ENCODE measurements around the gene ARMC7. TPM values are rescaled to one million over a fixed set of nuclear protein-coding genes. Genes with fewer than 3 reads are reported as not detected.

The ARMC7 gene
- total and polyA plus RNA-seq, 10 of the 15 experiments (the other 5 are each of a cell fraction or from before 2014, with no cell fraction given): 1.5 to 19.8 (median 6.3) TPM

GRCh38 chr17:75079023-75079373 lies 30.8 kb upstream of the ARMC7 start:
- Histone ChIP-seq H3K9me3 (replicated peaks; ENCODE audit: control insufficient read depth, insufficient read depth, low read length) (no peaks in the 10 kb centered on the region), H2AFZ (ENCODE audit: control insufficient read depth, low read depth, low read length) (peak overlapping the region; percentile 15), H3K27ac (ENCODE audit: control insufficient read depth, insufficient read depth) (peak overlapping the region; percentile 64), H3K4me3 (no peak overlapping the region), H3K4me1 (ENCODE audit: control insufficient read depth, insufficient read depth, low read length) (peaks cover 30% of the 10 kb centered on the region), H3K79me2 (ENCODE audit: control insufficient read depth, insufficient read depth, low read length) (no peaks in the 10 kb centered on the region), H3K9ac (ENCODE audit: control insufficient read depth, insufficient read depth, low read length) (peak overlapping the region; percentile 79; the same call in 1 of the 2 replicates), H4K20me1 (ENCODE audit: control insufficient read depth, insufficient read depth) (no peaks in the 10 kb centered on the region), H3K27me3 (replicated peaks in 1 of 2; ENCODE audit: control insufficient read depth in 2 of 2, insufficient read depth in 2 of 2, low read length in 1 of 2) (no peaks in the 10 kb centered on the region), H3K36me3 (ENCODE audit: control insufficient read depth in 2 of 2, insufficient read depth in 2 of 2, low read length in 1 of 2) (no peaks in the 10 kb centered on the region), H3K4me2 (ENCODE audit: control insufficient read depth, insufficient read depth) (peak overlapping the region; percentile 56; the same call in 1 of the 2 replicates)
- SMC1A ChIA-PET (ENCODE audit: uncharacterized antibody, unreplicated experiment): interaction anchor here (0.9 to 2.3 kb wide), 4 partner anchors 10 to 35 kb away, joined by 3 to 13 read pairs (median 6); partner anchors contain the start of gene SLC16A5
- intact Hi-C loops (cut with micrococcal nuclease; ENCODE audit: unreplicated experiment) (no loop called here), in situ Hi-C loops (cut with MboI) (no loop called here)
- TSS peak; percentile 71 for BruUV-seq (replicated peaks)
- TF ChIP-seq BHLHE40 (IDR thresholded peaks at IDR 0.05; ENCODE audit: borderline replicate concordance in 1 of 2, low read depth in 2 of 2, low read length in 1 of 2) (no peak), TCF7 (IDR thresholded peaks at IDR 0.05; ENCODE audit: borderline replicate concordance) (no peak), NKRF (conservative IDR thresholded peaks at IDR 0.05) (0 out of 2 replicates have a peak, but pooled peaks have one; percentile 13)
- no peak for FAIRE-seq
- peak; percentile 16 for ATAC-seq
- POLR2A ChIA-PET: interaction anchor here (0.6 to 3.9 kb wide), 6 partner anchors 9 to 76 kb away, joined by 3 to 15 read pairs (median 4); partner anchors contain the start of genes ARMC7, JPT1 and SLC16A5
- WGBS (ENCODE audit: insufficient coverage, insufficient replicate concordance, low lambda C conversion rate, missing lambda C conversion rate): 93% methylated on average over 8 of the region's 8 CpGs
- CTCF ChIA-PET: interaction anchor here (1.0 to 7.6 kb wide), 8 partner anchors 9 to 118 kb away, joined by 3 to 54 read pairs (median 4); partner anchors contain the start of gene NT5C
- RAD21 ChIA-PET (ENCODE audit: unreplicated experiment): interaction anchor here (0.9 to 2.2 kb wide), 11 partner anchors 9 to 182 kb away, joined by 3 to 13 read pairs (median 4); partner anchors contain the start of genes ARMC7, GGA3, NT5C and SLC16A5
- DNase-seq (ENCODE audit: low read depth, low spot score): no peak

Data from GM12878 (cell line).